Mucosa of stomach (tissue), 1 donor: ENCODE results near the gene IGF2BP3.

Experiments used
- H3K27me3 ChIP-seq: one replicate; pipeline ENCODE4 v1.7.0; 2013; ENCODE audit warnings: mild to moderate bottlenecking, low read length; ENCODE audit not compliant: control insufficient read depth, insufficient read depth
- H3K36me3 ChIP-seq: one replicate; pipeline ENCODE4 v1.7.0; 2013; ENCODE audit warnings: low read length; ENCODE audit not compliant: control insufficient read depth, insufficient read depth
- H3K4me1 ChIP-seq: one replicate; pipeline ENCODE4 v1.7.0; 2013; ENCODE audit warnings: mild to moderate bottlenecking, low read length; ENCODE audit not compliant: control insufficient read depth, insufficient read depth
- H3K4me3 ChIP-seq: one replicate; pipeline ENCODE4 v1.7.0; 2013; ENCODE audit warnings: low read length
- H3K9ac ChIP-seq: one replicate; pipeline ENCODE4 v1.7.0; 2013; ENCODE audit warnings: mild to moderate bottlenecking, low read length, moderate library complexity
- H3K9me3 ChIP-seq: one replicate; pipeline ENCODE4 v1.7.0; 2013; ENCODE audit warnings: mild to moderate bottlenecking, low read length, moderate library complexity; ENCODE audit not compliant: control insufficient read depth
- donor health status: Pancreatic carcinoma.

The IGF2BP3 gene

GRCh38 chr7:23343806-23344475 is 126.3 kb downstream of the IGF2BP3 start:
- H3K4me1 ChIP-seq, result no peaks in the 10 kb centered on the region
- H3K4me3 ChIP-seq, result no peak overlapping the region
- no peaks in the 10 kb centered on the region for H3K9me3 ChIP-seq
- H3K27me3 ChIP-seq, result peaks cover 3% of the 10 kb centered on the region
- H3K9ac ChIP-seq, result no peak overlapping the region
- H3K36me3 ChIP-seq, result no peaks in the 10 kb centered on the region

- Histone ChIP-seq H3K4me3 (no peak overlapping the region), H3K27me3 (peaks cover 7% of the 10 kb centered on the region), H3K9me3 (no peaks in the 10 kb centered on the region), H3K4me1 (no peaks in the 10 kb centered on the region), H3K9ac (no peak overlapping the region), H3K36me3 (no peaks in the 10 kb centered on the region)
These were observed 127.2 kb downstream of the IGF2BP3 start for GRCh38 chr7:23343102-23343501.

GRCh38 chr7:23341846-23342598 is 128.3 kb downstream of the IGF2BP3 start:
- no peaks in the 10 kb centered on the region for H3K36me3 ChIP-seq
- H3K9me3 ChIP-seq, result no peaks in the 10 kb centered on the region
- H3K27me3 ChIP-seq, result peaks cover 13% of the 10 kb centered on the region
- H3K9ac ChIP-seq, result no peak overlapping the region
- H3K4me3 ChIP-seq, result no peak overlapping the region
- no peaks in the 10 kb centered on the region for H3K4me1 ChIP-seq

- H3K9ac ChIP-seq, result no peak overlapping the region
- H3K4me1 ChIP-seq, result peaks cover 16% of the 10 kb centered on the region
- H3K36me3 ChIP-seq, result no peaks in the 10 kb centered on the region
- H3K4me3 ChIP-seq, result no peak overlapping the region
- peaks cover 22% of the 10 kb centered on the region for H3K27me3 ChIP-seq
- H3K9me3 ChIP-seq, result no peaks in the 10 kb centered on the region
These were observed 131.4 kb downstream of the IGF2BP3 start for GRCh38 chr7:23338863-23339262.

- peaks cover 22% of the 10 kb centered on the region for H3K27me3 ChIP-seq
These were observed 131.9 kb downstream of the IGF2BP3 start for GRCh38 chr7:23338439-23338838.

GRCh38 chr7:23337374-23337773 is 132.9 kb downstream of the IGF2BP3 start:
- H3K9ac ChIP-seq, result no peak overlapping the region
- peaks cover 22% of the 10 kb centered on the region for H3K27me3 ChIP-seq
- H3K4me1 ChIP-seq, result peaks cover 29% of the 10 kb centered on the region
- no peaks in the 10 kb centered on the region for H3K36me3 ChIP-seq
- H3K4me3 ChIP-seq, result no peak overlapping the region
- no peaks in the 10 kb centered on the region for H3K9me3 ChIP-seq

More at GRCh38 chr7:23338439-23338838, 131.9 kb downstream of the IGF2BP3 start:
- peaks cover 18% of the 10 kb centered on the region for H3K4me1 ChIP-seq
- no peak overlapping the region for H3K4me3 ChIP-seq
- no peaks in the 10 kb centered on the region for H3K36me3 ChIP-seq
- no peaks in the 10 kb centered on the region for H3K9me3 ChIP-seq
- H3K9ac ChIP-seq, result no peak overlapping the region

- no peak overlapping the region for H3K4me3 ChIP-seq
- H3K9me3 ChIP-seq, result no peaks in the 10 kb centered on the region
- H3K27me3 ChIP-seq, result peaks cover 22% of the 10 kb centered on the region
- H3K9ac ChIP-seq, result no peak overlapping the region
- no peaks in the 10 kb centered on the region for H3K36me3 ChIP-seq
- H3K4me1 ChIP-seq, result peaks cover 32% of the 10 kb centered on the region
These were observed 133.4 kb downstream of the IGF2BP3 start for GRCh38 chr7:23336799-23337283.

GRCh38 chr7:23336086-23336485 is 134.2 kb downstream of the IGF2BP3 start:
- no peak overlapping the region for H3K4me3 ChIP-seq
- H3K9ac ChIP-seq, result no peak overlapping the region
- H3K9me3 ChIP-seq, result no peaks in the 10 kb centered on the region
- H3K36me3 ChIP-seq, result no peaks in the 10 kb centered on the region
- peaks cover 22% of the 10 kb centered on the region for H3K27me3 ChIP-seq
- H3K4me1 ChIP-seq, result peaks cover 32% of the 10 kb centered on the region

GRCh38 chr7:23335621-23336020 is 134.7 kb downstream of the IGF2BP3 start:
- peaks cover 32% of the 10 kb centered on the region for H3K4me1 ChIP-seq
- H3K9me3 ChIP-seq, result no peaks in the 10 kb centered on the region
- H3K36me3 ChIP-seq, result no peaks in the 10 kb centered on the region
- no peak overlapping the region for H3K4me3 ChIP-seq
- no peak overlapping the region for H3K9ac ChIP-seq
- peaks cover 22% of the 10 kb centered on the region for H3K27me3 ChIP-seq

GRCh38 chr7:23335136-23335535 is 135.2 kb downstream of the IGF2BP3 start:
- Histone ChIP-seq H3K4me1 (peaks cover 32% of the 10 kb centered on the region), H3K36me3 (no peaks in the 10 kb centered on the region), H3K27me3 (peaks cover 22% of the 10 kb centered on the region)

GRCh38 chr7:23334482-23335056 is 135.7 kb downstream of the IGF2BP3 start:
- Histone ChIP-seq H3K9me3 (no peaks in the 10 kb centered on the region), H3K9ac (no peak overlapping the region), H3K4me3 (no peak overlapping the region), H3K4me1 (peaks cover 32% of the 10 kb centered on the region), H3K36me3 (no peaks in the 10 kb centered on the region), H3K27me3 (peaks cover 22% of the 10 kb centered on the region)

More at GRCh38 chr7:23335136-23335535, 135.2 kb downstream of the IGF2BP3 start:
- H3K9me3 ChIP-seq, result no peaks in the 10 kb centered on the region
- H3K9ac ChIP-seq, result no peak overlapping the region
- H3K4me3 ChIP-seq, result no peak overlapping the region

- H3K4me3 ChIP-seq, result no peak overlapping the region
- no peak overlapping the region for H3K9ac ChIP-seq
- H3K4me1 ChIP-seq, result peaks cover 32% of the 10 kb centered on the region
- H3K9me3 ChIP-seq, result no peaks in the 10 kb centered on the region
- H3K36me3 ChIP-seq, result no peaks in the 10 kb centered on the region
- peaks cover 17% of the 10 kb centered on the region for H3K27me3 ChIP-seq
These were observed 136.5 kb downstream of the IGF2BP3 start for GRCh38 chr7:23333671-23334246.
